Fibroblast of skin of back (primary cell): ENCODE measurements around the gene MTHFD1L.

Experiments
- DNase-seq: peaks from one replicate; pipeline ENCODE4 v3.0.0-alpha.2; 2013

MTHFD1L gene

DNA sequence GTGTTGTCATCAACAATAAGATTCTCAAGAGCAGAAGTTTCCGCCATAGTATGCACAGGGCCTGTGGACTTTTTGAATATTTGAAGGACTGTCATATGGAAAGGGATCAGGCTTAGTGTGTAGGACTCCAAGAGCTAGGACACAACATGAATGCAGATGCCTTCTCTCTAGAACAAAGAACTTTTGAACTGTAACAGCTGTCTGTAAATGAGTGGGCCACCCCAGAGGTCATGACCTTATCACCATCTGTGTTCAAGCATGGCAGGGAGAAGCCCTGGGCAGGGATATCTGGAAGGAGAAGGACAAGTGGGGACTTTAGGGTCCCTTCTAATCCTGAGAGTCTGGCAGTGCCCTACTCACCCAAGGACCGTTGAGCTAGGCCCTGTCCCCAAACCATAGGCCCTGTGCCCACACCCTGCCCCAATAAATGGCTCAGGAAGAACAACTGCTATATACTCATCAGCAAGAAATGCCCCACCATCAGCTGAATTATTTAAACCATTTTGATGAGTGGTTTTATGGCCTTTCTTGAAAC lies 70.6 kb downstream of the MTHFD1L start:
- no peak for DNase-seq

- no peak for DNase-seq
Measured at GRCh38 chr6:150937132-150937906, 71.8 kb downstream of the MTHFD1L start.

GRCh38 chr6:150939399-150939798 lies 73.9 kb downstream of the MTHFD1L start:
- no peak for DNase-seq

DNA sequence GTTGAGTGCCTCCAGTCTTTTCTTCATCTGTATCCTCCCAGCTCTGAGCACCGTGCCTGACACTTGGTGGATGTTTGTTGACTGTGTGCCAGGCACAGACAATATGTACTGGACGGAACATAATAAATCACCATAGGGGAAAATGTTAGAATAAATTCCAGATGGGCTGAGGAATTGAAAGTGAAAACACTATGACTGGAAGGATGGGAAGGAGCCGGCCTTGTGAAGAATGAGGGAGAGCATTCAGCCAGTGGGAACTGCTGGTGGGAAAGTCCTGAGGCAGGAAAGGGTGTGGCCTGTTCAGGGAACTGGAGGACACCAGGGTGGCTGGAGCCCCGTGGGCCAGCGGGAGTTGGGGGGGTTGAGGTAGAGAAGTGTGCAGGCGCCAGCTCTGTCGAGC lies 75.4 kb downstream of the MTHFD1L start:
- peak; percentile 85 for DNase-seq

DNA sequence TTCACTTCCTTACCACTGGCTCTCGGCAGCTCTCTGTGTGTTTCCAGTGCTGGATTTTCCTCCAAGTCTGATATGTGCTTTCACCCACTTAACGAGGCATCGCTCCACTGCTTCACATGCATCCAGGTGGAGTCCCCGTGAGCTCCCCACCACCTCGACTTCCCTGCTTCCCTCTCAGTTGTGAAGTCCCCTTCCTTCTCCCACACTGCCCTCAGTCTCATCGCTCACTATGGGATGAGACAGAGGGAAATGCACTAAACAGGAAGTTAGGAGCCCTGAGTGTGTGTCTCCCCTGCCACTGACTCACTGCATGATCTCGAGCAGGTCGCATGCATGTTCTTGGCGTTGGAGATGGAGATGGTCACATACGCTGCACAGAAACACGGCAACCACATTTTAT lies 84.0 kb downstream of the MTHFD1L start:
- DNase-seq: no peak

DNA sequence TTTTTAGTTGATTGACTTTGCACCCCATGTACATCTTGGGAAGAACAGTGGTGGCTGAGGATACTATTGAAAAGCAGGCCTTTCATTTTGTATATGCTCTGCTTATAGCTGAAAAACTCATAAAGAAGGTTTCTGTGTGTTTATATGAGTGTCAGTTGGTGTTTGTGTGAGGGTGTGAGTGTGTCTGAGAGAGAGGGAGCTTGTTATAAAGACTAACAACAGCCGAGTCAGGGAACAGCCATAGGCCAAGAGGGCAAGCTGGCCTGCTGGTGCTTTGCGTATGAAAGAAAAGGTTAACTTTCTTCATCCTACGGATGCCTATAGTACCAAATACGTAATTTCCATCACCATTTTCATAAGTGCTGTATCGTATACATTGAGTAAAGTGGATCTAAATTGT lies 88.3 kb downstream of the MTHFD1L start:
- DNase-seq: no peak

GRCh38 chr6:150959166-150959565 lies 93.7 kb downstream of the MTHFD1L start:
- no peak for DNase-seq

GRCh38 chr6:150962436-150962835 lies 96.9 kb downstream of the MTHFD1L start:
- no peak for DNase-seq

GRCh38 chr6:150964765-150965164 lies 99.3 kb downstream of the MTHFD1L start:
- DNase-seq: no peak

GRCh38 chr6:150966786-150967185 lies 101.3 kb downstream of the MTHFD1L start:
- no peak for DNase-seq

DNA sequence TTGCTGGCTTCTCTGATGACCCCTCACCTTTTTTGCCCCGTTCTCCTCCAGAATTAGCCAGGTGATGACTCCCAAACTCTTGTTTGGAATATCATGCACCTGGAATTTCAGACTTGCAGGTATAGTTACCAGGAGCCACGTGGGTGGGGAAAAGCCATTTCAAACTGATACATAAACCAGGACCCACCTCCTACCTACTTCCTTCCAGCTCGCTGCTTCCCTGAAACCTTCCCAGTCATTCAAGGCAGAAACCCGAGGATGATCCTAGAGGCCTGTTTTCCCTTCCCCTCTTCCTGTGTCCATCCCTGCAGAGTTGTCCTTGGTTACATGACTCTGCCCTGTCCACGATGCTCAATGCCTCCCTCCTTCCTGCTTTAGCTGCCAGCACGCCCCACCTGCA lies 101.9 kb downstream of the MTHFD1L start:
- DNase-seq: no peak

- DNase-seq: peak; percentile 11
Measured at GRCh38 chr6:150967910-150968309, 102.4 kb downstream of the MTHFD1L start.

DNA sequence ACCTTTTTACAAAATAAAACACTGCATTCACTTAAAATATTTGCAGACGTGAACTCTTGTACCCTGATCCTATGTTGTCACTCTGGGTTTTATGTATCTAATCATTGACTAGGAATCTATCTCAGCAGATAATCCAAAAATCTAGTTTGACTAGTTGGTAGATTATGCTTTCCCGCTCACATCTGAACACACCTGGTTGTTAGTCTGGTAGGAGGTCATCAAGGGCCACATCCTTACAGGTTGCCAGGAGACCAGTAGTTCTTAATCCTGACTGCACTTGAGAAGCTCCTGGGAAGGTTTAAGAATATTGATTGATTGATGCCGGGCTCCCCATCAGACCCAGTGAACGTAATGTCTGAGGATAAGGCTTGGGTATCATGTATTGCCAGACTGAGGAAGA lies 104.4 kb downstream of the MTHFD1L start:
- no peak for DNase-seq

DNA sequence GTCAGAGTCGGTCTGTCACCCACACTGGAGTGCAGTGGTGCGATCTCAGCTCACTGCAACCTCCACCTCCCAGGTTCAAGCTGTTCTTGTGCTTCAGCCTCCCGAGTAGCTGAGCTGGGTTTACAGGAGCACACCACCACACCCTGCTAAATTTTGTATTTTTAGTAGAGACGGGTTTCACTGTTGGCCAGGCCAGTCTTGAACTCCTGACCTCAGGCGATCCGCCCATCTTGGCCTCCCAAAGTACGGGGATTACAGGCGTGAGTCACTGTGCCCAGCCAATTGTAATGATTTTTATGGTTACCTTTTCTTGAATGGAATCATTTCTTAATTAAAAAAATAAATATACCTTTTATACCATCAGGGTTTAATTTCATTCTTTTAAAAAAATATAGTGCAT lies 105.7 kb downstream of the MTHFD1L start:
- no peak for DNase-seq

- DNase-seq: no peak
Measured at GRCh38 chr6:150975136-150975535, 109.6 kb downstream of the MTHFD1L start.

GRCh38 chr6:150977281-150977680 lies 111.8 kb downstream of the MTHFD1L start:
- DNase-seq: peak; percentile 27

DNA sequence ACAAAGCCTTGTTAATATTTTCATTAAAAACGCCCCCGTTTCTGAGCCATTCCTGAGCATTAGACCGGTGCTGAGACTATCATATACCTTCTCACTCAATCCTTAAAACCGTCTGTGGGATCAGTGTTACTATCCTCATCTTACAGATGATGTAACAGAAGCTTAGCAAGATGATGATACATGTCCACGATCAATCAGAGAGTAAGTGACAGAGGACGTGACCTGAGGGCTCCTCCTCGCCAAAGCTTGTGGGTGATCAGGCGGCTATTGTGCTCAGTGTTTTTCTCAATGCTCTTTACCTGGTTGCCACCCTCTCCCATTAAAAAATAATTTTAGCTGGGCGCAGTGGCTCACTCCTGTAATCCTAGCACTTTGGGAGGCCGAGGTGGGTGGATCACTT lies 113.1 kb downstream of the MTHFD1L start:
- DNase-seq: no peak

DNA sequence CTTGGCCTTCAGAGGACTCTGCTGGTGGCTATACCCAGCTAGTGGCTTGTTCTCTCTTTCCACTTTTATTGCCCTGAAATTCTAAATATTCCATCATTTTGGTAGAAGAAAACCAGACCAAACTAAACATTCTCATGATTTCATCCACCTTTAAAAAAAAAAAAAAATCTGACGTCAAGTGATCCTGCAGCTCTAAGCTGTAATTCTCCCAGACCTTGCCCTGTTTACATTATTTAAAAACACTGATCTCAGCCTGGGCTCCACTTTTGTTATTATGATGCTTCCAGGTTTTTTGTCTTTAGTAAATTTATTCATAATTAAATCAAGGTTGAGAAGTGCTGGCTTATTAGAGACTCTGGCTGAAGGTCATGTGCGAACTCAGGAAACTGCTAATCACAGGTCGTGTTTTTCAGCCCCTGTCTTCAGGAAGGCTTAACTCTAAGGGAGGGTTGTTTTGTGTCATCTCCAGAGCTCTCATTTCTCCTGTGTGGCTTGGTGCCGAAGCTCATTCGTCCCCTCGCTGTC lies 114.4 kb downstream of the MTHFD1L start:
- DNase-seq: no peak

DNA sequence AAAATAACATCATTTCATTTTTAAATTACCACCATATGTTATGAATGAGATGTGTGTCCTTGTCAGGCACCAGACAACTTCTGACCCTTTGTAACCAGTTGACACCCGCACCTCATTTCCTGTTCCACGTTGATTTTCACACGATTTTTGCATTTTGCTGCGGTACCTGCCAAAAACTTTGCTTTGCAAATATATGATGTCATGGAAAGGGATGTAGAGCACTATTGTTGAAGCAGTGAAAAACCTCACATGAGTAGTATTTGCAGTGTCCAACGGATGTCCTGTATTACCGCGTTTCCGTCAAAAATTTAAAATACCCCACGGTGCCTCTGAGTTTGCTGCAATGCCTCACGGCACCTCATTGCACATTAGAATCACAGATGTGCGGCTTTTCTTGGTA lies 115.6 kb downstream of the MTHFD1L start:
- DNase-seq: no peak

DNA sequence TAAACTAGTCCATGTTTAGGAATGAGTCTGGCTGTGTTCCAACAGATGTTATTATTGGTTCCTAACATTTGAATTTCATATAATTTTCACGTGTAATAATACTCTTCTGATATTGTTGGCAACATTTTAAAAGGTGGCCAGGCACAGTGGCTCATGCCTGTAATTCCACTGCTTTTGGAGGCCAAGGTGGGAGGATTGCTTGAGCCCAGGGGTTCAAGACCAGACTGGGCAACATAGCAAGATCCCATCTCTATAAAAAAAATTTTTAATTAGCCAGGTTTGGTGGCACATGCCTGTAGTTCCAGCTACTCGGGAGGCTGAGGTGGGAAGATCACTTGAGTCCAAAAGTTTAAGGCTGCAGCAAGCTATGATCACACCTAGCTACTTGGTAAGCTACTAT lies 116.2 kb downstream of the MTHFD1L start:
- no peak for DNase-seq

DNA sequence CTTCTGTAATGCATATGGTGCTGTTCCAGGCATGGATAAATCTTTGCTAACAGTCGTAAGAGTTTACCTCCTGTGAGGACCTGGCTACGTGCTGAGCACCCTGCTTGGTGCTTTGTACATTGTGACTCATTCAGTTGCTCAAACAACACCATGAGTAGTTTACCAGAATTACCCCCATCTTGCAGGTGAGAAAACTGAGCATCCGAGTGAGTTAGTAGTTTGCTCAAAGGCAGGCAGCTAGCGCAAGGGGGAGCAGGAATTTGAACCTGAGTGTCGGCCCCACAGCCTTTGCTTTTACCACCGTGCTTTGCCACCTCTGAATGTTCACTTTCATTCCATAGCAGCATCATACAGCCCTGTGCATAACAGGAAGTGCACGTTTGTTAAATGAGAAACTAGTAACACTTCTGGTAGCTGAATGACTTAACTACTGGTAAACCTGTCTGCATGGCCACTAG lies 121.9 kb downstream of the MTHFD1L start:
- no peak for DNase-seq

GRCh38 chr6:150987855-150988464 lies 122.5 kb downstream of the MTHFD1L start:
- no peak for DNase-seq

DNA sequence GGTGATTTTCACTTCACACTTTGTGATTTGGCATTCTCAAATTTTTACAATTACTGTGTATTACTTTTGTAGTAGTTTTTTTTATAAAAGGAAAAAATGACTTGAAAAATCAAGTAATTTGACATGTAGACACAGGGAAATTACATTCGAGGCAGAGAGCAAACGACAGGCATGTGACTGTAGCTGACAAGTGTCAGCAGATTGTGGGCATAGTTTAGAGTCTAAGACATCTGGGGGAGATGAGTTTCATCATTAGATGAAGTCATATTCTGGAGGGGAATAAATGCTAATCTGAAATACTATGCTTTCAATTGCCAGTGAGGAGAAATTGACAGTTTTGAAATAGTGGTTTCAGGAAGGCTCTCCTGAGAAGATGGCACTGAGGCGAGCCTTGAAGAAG lies 126.0 kb downstream of the MTHFD1L start:
- DNase-seq: no peak

- DNase-seq: no peak
Measured at GRCh38 chr6:150992262-150992661, 126.8 kb downstream of the MTHFD1L start.
